IMR-90 (cell line): ENCODE measurements around the gene TRA2B. TPM values are rescaled to one million over a fixed set of nuclear protein-coding genes. Genes with fewer than 3 reads are reported as not detected.

ENCODE experiments used
- ATAC-seq: fragments of 200-7000 bp; cut with Tn5 transposase; 2 replicates; pipeline ENCODE4 v1.9.1; 2020; ENCODE audit warnings: low read depth, mild to moderate bottlenecking, moderate library complexity
- BruUV-seq: library from RNA; stranded (reverse); fragments of 400-500 nt; replicated peaks from 2 replicates; lab custom pipeline; 2021; lab: Mats Ljungman, UMichigan
- CTCF ChIA-PET: fragments of 300-600 bp; formaldehyde crosslinking; extraction: SDS; loops from one replicate; lab custom pipeline; 2021; ENCODE audit warnings: antibody characterized with exemption; lab: Yijun Ruan, JAX
- POLR2A ChIA-PET: fragments of 300-600 bp; sonication (Branson Sonifier 250); formaldehyde crosslinking; loops from one replicate; lab custom pipeline; 2022; ENCODE audit warnings: antibody characterized with exemption; ENCODE audit not compliant: unreplicated experiment; lab: Charles Lee
- DNase-seq: peaks from one replicate; pipeline ENCODE4 v3.0.0; 2013
- H2AFZ ChIP-seq: replicated peaks from 2 replicates; pipeline ENCODE3; 2013; ENCODE audit warnings: low read length, mild to moderate bottlenecking; ENCODE audit not compliant: poor library complexity
- H2AK5ac ChIP-seq: 2 replicates; pipeline ENCODE4 v1.6.1; 2013; ENCODE audit warnings: low read depth, low read length, inconsistent platforms
- H2AK9ac ChIP-seq: replicated peaks from 2 replicates; pipeline ENCODE3; 2013; ENCODE audit warnings: mild to moderate bottlenecking, low read depth, low read length, moderate library complexity; ENCODE audit not compliant: poor library complexity
- H2BK120ac ChIP-seq: 2 replicates; pipeline ENCODE4 v1.6.1; 2013; ENCODE audit warnings: low read depth, low read length, inconsistent platforms
- H2BK15ac ChIP-seq: 3 replicates; pipeline ENCODE4 v1.6.1; 2013; ENCODE audit warnings: low read depth, low read length, inconsistent platforms
- H2BK20ac ChIP-seq: 2 replicates; pipeline ENCODE4 v1.6.1; 2013; ENCODE audit warnings: low read depth, mild to moderate bottlenecking, inconsistent platforms, low read length, moderate library complexity
- H2BK5ac ChIP-seq: 2 replicates; pipeline ENCODE4 v1.6.1; 2013; ENCODE audit warnings: mild to moderate bottlenecking, low read depth, low read length, inconsistent platforms; ENCODE audit not compliant: poor library complexity, severe bottlenecking
- H3K14ac ChIP-seq: replicated peaks from 2 replicates; pipeline ENCODE4 v1.6.1; 2013; ENCODE audit warnings: low read depth, low read length, inconsistent platforms
- H3K18ac ChIP-seq: 2 replicates; pipeline ENCODE4 v1.6.1; 2013; ENCODE audit warnings: low read depth, low read length, control low read depth
- H3K23ac ChIP-seq: 2 replicates; pipeline ENCODE4 v1.6.1; 2013; ENCODE audit warnings: low read depth, low read length, inconsistent platforms
- H3K27ac ChIP-seq: 2 replicates; pipeline ENCODE4 v1.5.1; 2013; ENCODE audit warnings: mild to moderate bottlenecking, control low read depth, low read length; ENCODE audit not compliant: insufficient read depth
- H3K27me3 ChIP-seq: 2 replicates; pipeline ENCODE4 v1.6.1; 2013; ENCODE audit warnings: low read length; ENCODE audit not compliant: control insufficient read depth, insufficient read depth
- H3K36me3 ChIP-seq: 2 replicates; pipeline ENCODE4 v1.6.1; 2013; ENCODE audit warnings: low read length, mixed read lengths; ENCODE audit not compliant: control insufficient read depth, insufficient read depth
- H3K4ac ChIP-seq: 2 replicates; pipeline ENCODE4 v1.6.1; 2013; ENCODE audit warnings: low read depth, low read length, inconsistent platforms
- H3K4me1 ChIP-seq: 2 replicates; pipeline ENCODE4 v1.6.1; 2013; ENCODE audit warnings: low read length, mixed read lengths; ENCODE audit not compliant: control insufficient read depth, insufficient read depth
- H3K4me2 ChIP-seq: 2 replicates; pipeline ENCODE4 v1.6.1; 2013; ENCODE audit warnings: low read depth, mild to moderate bottlenecking, control low read depth, low read length, moderate library complexity
- H3K4me3 ChIP-seq: 2 replicates; pipeline ENCODE4 v1.5.1; 2013; ENCODE audit warnings: low read depth, mild to moderate bottlenecking, control low read depth, low read length, moderate library complexity; ENCODE audit not compliant: insufficient read depth
- H3K56ac ChIP-seq: 2 replicates; pipeline ENCODE4 v1.6.1; 2013; ENCODE audit warnings: low read length, inconsistent platforms; ENCODE audit not compliant: insufficient read depth; ENCODE audit errors: extremely low read depth
- H3K79me1 ChIP-seq, 2 experiments: 2 replicates each; pipeline ENCODE4 v1.6.1; 2013; ENCODE audit warnings: low read length in 2 of 2, inconsistent platforms in 1 of 2, low read depth in 1 of 2
- H3K9ac ChIP-seq: 2 replicates; pipeline ENCODE4 v1.6.1; 2013; ENCODE audit warnings: low read depth, low read length, control low read depth
- H3K9me1 ChIP-seq: 2 replicates; pipeline ENCODE4 v1.6.1; 2013; ENCODE audit warnings: low read length, inconsistent platforms; ENCODE audit not compliant: insufficient read depth
- H3K9me3 ChIP-seq: 2 replicates; pipeline ENCODE4 v1.6.1; 2013; ENCODE audit warnings: low read length; ENCODE audit not compliant: control insufficient read depth, insufficient read depth
- H4K20me1 ChIP-seq: 2 replicates; pipeline ENCODE4 v1.6.1; 2013; ENCODE audit warnings: low read length, inconsistent platforms; ENCODE audit not compliant: insufficient read depth
- H4K5ac ChIP-seq: 2 replicates; pipeline ENCODE4 v1.6.1; 2013; ENCODE audit warnings: mild to moderate bottlenecking, low read depth, low read length, control low read depth
- H4K8ac ChIP-seq, 2 experiments: 2 replicates each; pipeline ENCODE4 v1.6.1; 2013; ENCODE audit warnings: low read depth in 2 of 2, low read length in 2 of 2, control low read depth in 1 of 2, inconsistent platforms in 1 of 2
- H4K91ac ChIP-seq: 2 replicates; pipeline ENCODE4 v1.6.1; 2013; ENCODE audit warnings: low read depth, low read length, inconsistent platforms; ENCODE audit not compliant: insufficient read depth
- CEBPB ChIP-seq: IDR thresholded peaks from 2 replicates; pipeline ENCODE4 v1.6.1; 2012; ENCODE audit warnings: low read depth, low read length, improper control_type of control experiment
- CHD1 ChIP-seq: IDR thresholded peaks from 2 replicates; pipeline ENCODE4 v1.6.1; 2012; ENCODE audit warnings: low read depth, low read length, improper control_type of control experiment
- CTCF ChIP-seq: conservative IDR thresholded peaks from 2 replicates; pipeline ENCODE4 v1.5.1; 2012; ENCODE audit warnings: mild to moderate bottlenecking, low read depth, low read length, improper control_type of control experiment
- ELK1 ChIP-seq: fragments of 150-350 bp; IDR thresholded peaks from 2 replicates; pipeline ENCODE4 v1.6.1; 2016; ENCODE audit warnings: low read depth, mild to moderate bottlenecking, low read length, moderate library complexity, borderline replicate concordance
- MAFK ChIP-seq: IDR thresholded peaks from 2 replicates; pipeline ENCODE4 v1.6.1; 2012; ENCODE audit warnings: low read depth, low read length, improper control_type of control experiment
- MXI1 ChIP-seq: IDR thresholded peaks from 2 replicates; pipeline ENCODE4 v1.6.1; 2012; ENCODE audit warnings: low read depth, mild to moderate bottlenecking, low read length, moderate library complexity, borderline replicate concordance
- NFE2L2 ChIP-seq: fragments of 150-350 bp; IDR thresholded peaks from 2 replicates; pipeline ENCODE4 v1.6.1; 2016; ENCODE audit warnings: low read depth, mild to moderate bottlenecking, low read length
- POLR2A ChIP-seq: IDR thresholded peaks from 2 replicates; pipeline ENCODE4 v1.6.1; 2012; ENCODE audit warnings: mild to moderate bottlenecking, low read depth, low read length
- RAD21 ChIP-seq: IDR thresholded peaks from 2 replicates; pipeline ENCODE4 v1.6.1; 2012; ENCODE audit warnings: low read length, improper control_type of control experiment
- RCOR1 ChIP-seq: IDR thresholded peaks from 2 replicates; pipeline ENCODE4 v1.6.1; 2012; ENCODE audit warnings: mild to moderate bottlenecking, low read length, improper control_type of control experiment; ENCODE audit not compliant: insufficient replicate concordance
- RFX5 ChIP-seq: IDR thresholded peaks from 2 replicates; pipeline ENCODE4 v1.8.0; 2012; ENCODE audit warnings: low read depth, mild to moderate bottlenecking, low read length, moderate library complexity
- SMC3 ChIP-seq: fragments of 150-350 bp; IDR thresholded peaks from 2 replicates; pipeline ENCODE4 v1.6.1; 2016; ENCODE audit warnings: low read depth, mild to moderate bottlenecking, antibody characterized with exemption, low read length, moderate library complexity
- USF2 ChIP-seq: fragments of 150-350 bp; IDR thresholded peaks from 2 replicates; pipeline ENCODE4 v1.6.1; 2017; ENCODE audit warnings: mild to moderate bottlenecking, antibody characterized with exemption, low read length, low read depth
- WGBS, 2 experiments: methylation state at CpG; one replicate each; pipeline versions ENCODE4 v1.1.5 to v1.1.7; 2013; ENCODE audit warnings: missing lambda C conversion rate in 2 of 2; ENCODE audit not compliant: insufficient read length in 1 of 2; ENCODE audit errors: extremely low coverage in 2 of 2; 5-methylcytosine and 5-hydroxymethylcytosine counted together
- dilution Hi-C: fragments of 300-500 bp; cut with HindIII; formaldehyde crosslinking; loops from one replicate; pipeline ENCODE4 v1.14.3; 2018; ENCODE audit warnings: low sequenced_read_pairs; ENCODE audit not compliant: unreplicated experiment
- in situ Hi-C: fragments of 300-500 bp; cut with MboI; formaldehyde crosslinking; loops from 3 replicates; pipeline ENCODE4 v1.14.3; 2019; ENCODE audit warnings: low sequenced_read_pairs, inconsistent platforms, mixed read lengths
- intact Hi-C: fragments of 100-400 bp; cut with micrococcal nuclease; formaldehyde crosslinking; loops from 2 replicates; pipeline ENCODE4 v1.10.0; 2022
- polyA plus RNA-seq, 3 experiments: library from polyadenylated mRNA; depleted of rRNA; stranded (reverse); fragments of >200 nt; gene quantifications; 2 replicates each; pipeline ENCODE4 v1.2.3, GENCODE V29; 2012; ENCODE audit warnings: low replicate concordance in 1 of 3
- total RNA-seq: library from RNA; depleted of rRNA; stranded (reverse); fragments of >200 nt; gene quantifications from 2 replicates; pipeline ENCODE4 v1.2.3, GENCODE V29; 2012

TRA2B gene
- total and polyA plus RNA-seq, 2 of the 4 experiments (the other 2 are of a cell fraction): 127 to 208 TPM

- Histone ChIP-seq H4K5ac (no peak overlapping the region), H3K23ac (no peak overlapping the region), H2BK15ac (no peak overlapping the region), H4K20me1 (peaks cover 87% of the 10 kb centered on the region), H3K14ac (no peak overlapping the region), H3K4me3 (no peak overlapping the region), H4K8ac (no peak overlapping the region), H3K79me1 (peaks cover 32 to 71% of the 10 kb centered on the region in 2 experiments), H2BK120ac (no peak overlapping the region), H3K9me3 (no peaks in the 10 kb centered on the region), H3K9me1 (no peaks in the 10 kb centered on the region; the same call in 1 of the 2 replicates), H3K27me3 (no peaks in the 10 kb centered on the region), H2AFZ (no peak overlapping the region), H2AK5ac (no peak overlapping the region), H3K18ac (no peak overlapping the region), H3K36me3 (peaks cover 49% of the 10 kb centered on the region), H3K56ac (no peak overlapping the region), H2BK5ac (no peak overlapping the region), H3K9ac (no peak overlapping the region), H2AK9ac (no peak overlapping the region), H3K27ac (no peak overlapping the region), H3K4me2 (no peak overlapping the region), H3K4me1 (no peaks in the 10 kb centered on the region), H4K91ac (no peak overlapping the region), H3K4ac (no peak overlapping the region), H2BK20ac (no peak overlapping the region)
- no TSS peak for BruUV-seq
- in situ Hi-C loops (loop anchor here (25.0 kb wide), 1 partner anchor 254 kb away; no protein-coding TSS in a partner anchor), dilution Hi-C loops (no loop called here), intact Hi-C loops (loop anchor here (5.0 kb wide), 2 partner anchors 184 to 254 kb away; no protein-coding TSS in a partner anchor)
- ATAC-seq (no peak), DNase-seq (no peak)
- ChIA-PET CTCF (no interaction called here), POLR2A (no interaction called here)
- TF ChIP-seq SMC3 (no peak), NFE2L2 (no peak), MAFK (no peak), CEBPB (no peak), MXI1 (no peak), CTCF (no peak), RCOR1 (no peak), POLR2A (no peak), ELK1 (no peak), RFX5 (no peak), USF2 (no peak), CHD1 (no peak), RAD21 (no peak)
- WGBS, 2 experiments: no CpG with 5 or more reads among the region's 5 CpGs
These were observed 21.6 kb downstream of the TRA2B start for GRCh38 chr3:185916042-185916833.
